HG02610 (cell line): ENCODE results near the gene FGR.

Experiments used
- ATAC-seq: cut with Tn5 transposase; IDR thresholded peaks from one replicate; pipeline ENCODE4 v1.9.1; 2021; ENCODE audit warnings: mild to moderate bottlenecking, moderate library complexity; ENCODE audit not compliant: unreplicated experiment

FGR gene

DNA sequence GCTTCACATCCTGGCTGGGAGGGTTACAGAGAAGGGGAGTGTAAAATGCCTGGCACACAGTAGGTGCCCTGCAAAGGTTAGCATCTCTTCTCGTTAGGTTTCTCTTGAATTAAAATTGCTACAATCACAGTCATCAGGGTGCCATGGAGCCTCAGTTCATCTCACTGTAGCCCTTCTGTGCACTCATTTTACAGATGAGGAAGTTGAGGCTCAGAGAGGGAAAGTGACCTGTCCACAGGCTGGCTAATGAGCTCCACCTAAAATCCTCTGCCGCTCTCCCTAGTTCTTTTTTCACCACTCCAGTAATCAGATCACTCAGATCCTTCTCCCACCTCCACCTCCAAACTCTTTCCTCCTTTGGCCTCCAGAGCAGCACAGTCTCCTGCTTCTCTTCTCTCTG, 17.6 kb downstream of the FGR start:
- no peak for ATAC-seq

DNA sequence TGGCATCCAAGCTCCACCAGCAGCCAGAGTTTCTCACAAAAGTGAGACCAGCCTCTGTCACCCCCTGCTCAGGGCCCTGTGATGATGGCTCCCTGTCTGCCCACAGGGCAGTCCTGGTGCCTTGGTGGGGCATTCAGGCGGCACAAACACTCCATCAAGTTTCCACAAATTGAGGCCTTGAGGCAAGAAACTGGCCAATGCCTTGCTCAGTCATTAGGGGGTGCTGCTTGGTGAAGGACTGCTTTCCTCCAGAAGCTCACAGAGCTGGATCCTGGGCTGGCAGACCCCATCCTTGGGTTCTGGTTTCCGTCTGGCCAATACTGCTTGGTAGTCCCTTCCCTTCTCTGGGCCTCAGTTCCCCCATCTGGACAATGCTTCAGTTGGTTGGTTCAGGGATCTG, 18.5 kb downstream of the FGR start:
- ATAC-seq: no peak

DNA sequence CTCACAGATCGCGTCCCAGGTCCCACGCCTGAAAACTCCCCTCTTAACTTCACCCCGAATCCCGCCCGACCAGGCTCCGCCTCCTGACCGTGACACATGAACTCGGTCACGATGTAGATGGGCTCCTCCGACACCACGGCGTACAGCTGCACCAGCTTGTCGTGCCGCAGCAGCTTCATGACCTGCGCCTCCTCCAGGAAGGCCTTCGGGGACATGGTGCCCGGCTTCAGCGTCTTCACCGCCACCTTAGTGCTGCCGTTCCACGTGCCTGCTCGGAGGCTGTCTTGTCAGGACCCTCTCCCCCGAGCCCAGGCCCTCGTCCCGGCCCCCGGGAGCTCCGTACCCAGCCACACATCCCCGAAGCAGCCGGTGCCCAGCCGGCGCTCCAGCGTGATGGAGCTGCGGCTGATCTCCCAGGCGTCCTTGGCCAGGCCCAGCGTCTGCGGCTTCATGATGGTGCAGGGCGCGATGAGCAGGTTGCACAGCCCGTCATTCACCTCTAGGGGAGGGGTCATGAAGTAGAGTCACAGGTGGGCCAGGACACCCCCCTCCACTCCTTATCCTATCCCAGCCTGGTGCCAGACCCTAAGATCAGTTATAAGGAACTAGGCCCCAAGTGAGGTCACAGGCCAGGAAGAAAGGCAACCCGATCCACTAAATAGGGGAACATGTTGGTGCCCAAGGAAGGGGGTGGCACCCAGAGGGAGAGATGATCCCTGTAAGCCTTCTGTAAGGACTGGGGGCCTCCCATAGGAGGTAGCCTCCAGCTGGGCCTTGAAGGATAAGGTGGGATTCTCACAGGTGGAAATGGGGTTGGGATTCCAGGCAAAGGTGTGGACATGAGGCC, 19.4 kb downstream of the FGR start:
- ATAC-seq: no peak

DNA sequence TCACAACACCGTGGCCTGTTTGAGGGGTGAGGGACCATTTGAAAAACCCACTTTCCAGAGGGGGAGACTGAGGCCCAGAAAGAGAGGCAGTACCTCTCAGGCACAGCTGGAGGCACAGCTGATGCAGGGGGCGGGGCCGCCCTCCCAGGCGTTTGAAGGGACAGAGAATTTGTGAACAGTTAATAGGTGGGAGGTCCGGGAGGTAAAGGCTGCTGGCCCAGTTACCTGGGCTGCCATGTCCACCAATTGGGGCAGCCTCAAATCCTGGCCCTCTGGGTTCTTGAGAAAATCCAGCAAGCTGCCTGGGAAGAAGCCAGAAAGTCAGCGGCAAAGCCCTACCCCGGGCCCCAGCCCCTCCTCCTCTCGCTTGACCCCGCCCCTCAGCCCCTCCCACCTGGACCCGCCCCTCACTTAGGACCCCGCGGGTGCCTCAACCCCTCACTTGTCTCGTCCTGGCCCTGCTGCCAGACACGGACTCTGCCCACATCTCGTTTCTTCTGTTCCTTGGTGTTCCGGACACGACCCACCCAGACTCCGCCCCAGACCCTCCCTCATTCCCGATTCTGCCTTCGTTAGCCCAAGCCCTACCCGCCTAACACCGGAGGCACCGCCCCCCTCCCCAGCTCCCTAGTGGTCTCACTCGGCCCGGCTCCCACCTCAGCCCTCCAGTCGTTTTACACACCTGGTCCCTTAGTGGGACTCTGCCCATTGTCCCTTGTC, 20.2 kb downstream of the FGR start:
- ATAC-seq: no peak

DNA sequence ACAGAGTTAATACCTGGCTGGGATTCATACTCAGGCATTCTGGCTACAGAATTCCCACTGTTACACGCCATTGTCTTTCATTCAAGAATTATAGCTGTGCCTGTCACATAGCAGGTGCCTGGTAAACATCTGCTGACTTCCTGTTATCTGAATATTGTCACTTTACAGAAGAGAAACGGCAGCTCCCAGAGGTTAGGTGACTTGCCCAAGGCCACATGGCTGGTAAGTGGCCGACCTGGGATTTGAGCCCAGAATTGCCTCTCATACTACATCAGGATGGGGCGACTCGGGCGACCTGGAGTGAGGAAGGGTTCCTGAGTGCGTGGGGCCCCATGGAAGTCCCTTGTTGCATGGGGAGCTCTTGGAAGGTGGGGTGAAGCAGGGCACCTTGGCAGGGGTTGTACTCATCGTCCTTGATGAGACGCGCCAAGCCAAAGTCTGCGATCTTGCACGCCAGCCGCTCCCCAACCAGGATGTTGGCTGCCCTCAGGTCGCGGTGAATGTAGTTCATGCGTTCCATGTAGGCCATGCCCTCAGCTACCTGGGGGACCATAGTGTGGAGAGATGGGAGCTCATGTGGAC, 20.9 kb downstream of the FGR start:
- ATAC-seq: no peak

DNA sequence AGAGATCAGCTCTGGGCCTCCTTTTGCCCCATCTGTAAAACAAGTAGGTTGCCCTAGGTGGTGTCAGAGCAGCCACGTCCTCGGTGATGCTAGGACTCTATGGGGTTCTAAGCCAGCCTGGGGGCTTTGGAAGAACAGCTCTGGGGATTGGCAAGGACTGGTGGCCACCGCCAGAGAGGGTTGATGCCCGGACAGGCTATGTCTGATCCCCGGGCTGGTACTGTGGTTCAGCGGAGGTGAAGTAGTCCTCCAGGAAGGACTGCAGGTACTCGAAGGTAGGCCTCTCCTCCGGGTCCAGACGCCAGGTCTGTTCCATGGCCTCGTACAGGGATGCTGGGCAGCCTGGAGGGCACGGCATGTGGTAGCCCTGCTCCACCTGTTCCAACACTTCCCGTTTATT, 22.3 kb downstream of the FGR start:
- no peak for ATAC-seq

DNA sequence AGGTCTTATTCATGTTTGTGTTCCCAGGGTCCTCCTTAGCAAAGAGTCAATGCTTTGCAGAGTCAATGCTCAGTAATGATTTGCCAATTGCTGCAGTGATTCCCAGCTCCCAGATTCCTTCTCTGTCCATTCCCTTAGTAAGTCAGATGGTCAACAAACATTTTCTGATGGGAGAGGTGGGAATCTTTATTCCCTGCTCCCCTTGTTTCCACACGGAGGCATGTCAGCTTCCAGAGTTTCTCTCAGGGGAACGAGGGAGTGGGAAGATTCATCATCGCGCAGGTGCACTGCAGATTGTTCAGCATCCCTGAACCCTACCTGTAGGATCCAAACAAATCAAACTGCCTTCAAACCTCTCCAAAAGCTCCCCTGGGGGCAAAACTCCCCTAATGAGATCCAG, 23.5 kb downstream of the FGR start:
- no peak for ATAC-seq

DNA sequence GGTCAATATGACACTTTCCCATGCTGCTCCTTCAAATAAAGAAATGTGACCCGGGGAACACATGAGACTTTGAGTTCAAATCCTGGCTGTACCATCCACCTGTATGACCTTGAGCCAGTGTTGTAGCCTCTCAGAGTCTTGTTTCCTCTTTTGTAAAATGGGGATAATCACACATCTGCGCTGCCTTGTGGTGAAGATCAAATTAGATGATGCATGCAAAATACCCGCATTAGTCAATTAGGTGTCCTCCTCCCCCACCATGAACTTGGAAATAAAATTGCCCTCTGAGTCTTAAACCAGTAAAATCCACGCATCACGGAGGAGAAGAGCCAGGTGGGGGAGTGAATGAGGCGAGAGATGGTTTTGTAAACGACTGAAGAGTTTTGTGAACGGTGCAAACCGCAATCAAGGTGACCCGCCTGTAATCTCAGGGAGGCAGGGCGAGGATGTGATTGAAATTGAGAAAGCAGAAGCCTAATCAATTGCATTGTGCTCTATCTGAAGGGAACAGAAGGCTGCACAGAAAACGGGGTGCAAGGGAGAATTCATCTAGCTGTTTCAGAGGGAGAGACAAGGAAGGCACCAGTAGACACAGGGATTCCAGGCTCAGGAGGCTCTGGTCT, 25.3 kb downstream of the FGR start:
- no peak for ATAC-seq

DNA sequence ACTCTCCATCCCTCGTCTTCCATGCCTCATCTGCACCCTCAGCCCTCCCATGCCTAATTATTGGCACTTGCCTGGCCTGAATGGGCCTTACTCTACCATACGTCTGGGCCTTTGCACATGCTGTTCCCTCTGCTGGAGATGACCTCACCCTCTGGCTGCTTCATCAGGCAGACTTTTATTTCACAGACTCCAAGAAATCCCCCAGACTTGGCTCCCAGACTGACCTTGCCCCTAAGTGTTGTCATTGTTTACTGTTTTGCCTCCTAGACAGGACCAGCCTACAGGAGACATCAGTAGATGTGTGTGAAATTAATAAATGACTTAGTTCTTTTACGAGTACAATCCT, 25.8 kb downstream of the FGR start:
- no peak for ATAC-seq

DNA sequence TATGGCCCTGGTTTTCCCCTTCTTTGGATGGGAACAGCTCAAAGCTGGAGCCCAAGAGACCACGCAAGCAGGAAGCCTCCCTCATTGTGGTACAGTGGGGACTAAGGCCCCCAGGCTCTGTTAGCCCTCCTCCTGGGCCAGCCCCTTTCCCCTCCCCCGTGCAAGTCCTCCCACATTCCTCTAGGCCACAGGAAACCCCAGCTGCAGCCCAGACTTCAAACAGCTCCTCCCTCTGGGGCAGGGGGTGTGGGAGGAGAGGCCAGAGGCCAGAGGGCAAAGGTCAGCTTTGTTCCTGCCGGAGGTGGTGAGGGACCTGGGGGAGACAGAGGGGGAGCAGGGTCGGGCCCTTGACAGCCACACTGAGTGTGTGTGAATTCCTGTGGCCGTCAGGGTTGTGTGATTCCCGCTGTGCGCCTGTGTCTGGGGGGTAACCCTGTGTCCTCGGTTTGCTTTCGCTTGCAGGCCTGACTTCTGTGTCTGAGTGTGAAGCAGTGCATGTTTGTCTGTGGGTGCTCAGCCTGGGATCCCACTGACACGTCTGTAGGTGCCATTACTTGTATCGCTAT, 27.7 kb downstream of the FGR start:
- no peak for ATAC-seq

DNA sequence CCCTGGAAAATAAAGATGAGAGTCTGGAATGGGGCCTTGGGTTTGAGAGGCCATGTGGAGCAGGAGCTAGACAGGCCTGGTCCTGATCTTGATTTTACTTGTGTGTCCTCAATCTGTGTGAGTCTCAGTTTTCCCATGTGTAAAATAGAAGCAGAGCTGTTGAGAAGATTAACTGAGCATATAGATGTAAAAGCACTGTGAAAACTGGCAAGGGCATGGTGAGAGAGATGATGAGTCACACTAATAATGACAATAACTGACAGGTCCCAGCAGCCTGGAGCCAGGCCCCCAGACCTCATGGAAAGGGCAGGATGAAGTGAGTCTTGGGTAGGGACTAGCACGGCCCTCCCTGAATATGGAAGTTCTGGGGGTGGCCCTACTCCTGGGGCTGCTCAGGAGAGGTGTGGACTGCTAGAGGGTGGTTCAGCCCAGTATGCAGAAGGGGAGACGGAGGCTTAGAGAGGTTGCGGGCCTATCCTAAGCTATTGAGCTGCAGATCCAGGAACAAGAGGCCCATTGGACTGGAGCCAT, 28.2 kb downstream of the FGR start:
- no peak for ATAC-seq

DNA sequence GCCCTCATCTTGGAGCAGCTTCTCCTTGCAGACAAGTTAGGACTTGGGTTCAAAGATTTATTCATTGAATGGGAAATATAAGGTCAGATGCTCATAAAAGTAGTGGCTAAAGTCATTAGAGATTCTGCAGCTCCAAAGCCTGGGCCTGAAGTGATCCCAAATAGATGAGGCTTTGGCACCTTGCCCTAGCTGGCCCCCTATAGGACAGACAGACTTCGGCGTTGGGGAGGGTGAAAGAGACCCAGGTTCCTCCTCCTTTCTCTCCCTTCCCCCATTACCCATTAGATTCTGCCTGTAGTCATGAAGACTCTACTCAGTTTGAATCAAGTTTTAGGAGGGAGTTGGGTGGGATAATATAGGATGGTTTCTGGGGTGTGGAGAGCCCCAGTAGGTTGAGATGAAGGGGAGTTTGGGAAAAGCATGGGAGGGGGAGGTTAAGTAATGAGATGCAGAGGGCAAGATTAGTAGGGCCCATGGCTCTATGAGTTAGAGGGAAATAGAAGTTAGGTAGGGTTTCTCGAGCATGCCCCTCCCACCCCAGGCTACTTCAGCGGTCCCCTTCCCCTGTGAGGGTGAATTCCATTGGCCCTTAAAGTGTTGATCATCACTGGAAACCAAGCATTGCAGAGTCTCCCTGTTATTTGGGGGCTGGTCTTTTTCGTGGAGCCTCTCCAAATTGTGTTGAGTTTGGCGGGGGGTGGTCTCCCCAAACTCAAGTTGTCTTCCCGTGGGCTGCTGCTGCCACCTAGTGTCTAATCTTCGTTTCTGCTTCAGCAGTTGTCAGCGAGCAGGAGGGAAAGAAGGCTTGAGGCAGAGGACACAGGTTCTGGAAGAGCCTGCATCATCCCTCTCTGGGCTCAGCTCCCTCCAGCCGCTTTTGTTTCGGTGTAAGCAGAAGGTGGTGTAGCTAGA, 28.9 kb downstream of the FGR start:
- ATAC-seq: no peak

DNA sequence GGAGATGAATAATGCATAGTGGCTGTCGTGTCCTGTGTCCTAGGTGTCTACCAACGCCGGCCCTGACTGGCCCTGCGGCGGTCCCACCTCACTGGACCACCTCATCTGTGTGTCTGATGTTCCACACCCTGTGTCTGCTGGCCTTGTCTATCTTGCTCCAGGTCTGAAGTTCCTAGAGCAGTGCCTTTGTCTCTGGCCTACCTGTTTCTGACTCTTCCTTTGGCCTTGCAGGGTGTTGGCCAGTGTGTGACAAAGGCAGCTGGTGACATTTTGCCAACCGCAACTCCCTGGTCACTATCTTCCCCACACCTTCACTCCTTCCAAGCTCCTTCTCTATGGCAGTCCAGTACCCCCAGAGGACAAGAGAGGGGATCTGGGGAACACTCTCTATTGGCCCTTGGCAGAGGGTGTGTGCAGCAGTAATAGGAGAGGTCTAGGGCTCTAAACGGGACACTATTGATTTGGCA, 29.7 kb downstream of the FGR start:
- no peak for ATAC-seq

DNA sequence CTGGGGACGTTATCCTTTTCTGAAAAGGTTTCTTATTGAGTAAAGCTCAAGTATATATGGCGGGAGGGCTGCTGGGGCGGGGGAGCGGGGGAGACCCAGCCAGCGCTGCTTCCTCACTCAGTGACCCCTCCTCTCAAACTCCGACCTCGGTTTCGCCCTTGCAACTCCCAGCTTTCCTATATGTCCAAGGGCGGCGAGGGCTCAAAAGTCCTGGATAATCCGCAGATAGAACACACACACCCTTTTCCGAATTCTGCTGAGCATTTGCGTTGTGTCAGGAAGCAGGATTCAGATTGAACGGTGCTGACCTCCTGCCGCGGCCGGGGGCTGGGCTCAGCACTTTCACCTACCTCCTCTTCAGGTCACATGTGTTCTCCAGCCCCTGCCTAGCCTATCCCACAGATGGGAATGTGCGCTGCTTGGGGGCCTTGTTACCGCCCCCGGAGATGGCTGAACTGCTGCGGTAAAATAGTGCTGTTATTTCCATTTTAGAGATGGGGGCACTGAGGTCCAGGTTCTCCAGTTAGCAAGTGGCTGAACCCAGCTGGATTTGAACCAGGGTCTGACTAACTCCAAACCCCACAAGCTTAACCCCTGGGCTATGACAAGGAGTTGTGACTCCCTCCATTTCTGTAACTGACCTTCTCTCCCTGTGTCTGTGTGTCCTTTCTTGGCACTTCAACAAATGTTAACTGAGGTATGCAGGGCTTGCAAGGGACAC, 30.2 kb downstream of the FGR start:
- no peak for ATAC-seq

DNA sequence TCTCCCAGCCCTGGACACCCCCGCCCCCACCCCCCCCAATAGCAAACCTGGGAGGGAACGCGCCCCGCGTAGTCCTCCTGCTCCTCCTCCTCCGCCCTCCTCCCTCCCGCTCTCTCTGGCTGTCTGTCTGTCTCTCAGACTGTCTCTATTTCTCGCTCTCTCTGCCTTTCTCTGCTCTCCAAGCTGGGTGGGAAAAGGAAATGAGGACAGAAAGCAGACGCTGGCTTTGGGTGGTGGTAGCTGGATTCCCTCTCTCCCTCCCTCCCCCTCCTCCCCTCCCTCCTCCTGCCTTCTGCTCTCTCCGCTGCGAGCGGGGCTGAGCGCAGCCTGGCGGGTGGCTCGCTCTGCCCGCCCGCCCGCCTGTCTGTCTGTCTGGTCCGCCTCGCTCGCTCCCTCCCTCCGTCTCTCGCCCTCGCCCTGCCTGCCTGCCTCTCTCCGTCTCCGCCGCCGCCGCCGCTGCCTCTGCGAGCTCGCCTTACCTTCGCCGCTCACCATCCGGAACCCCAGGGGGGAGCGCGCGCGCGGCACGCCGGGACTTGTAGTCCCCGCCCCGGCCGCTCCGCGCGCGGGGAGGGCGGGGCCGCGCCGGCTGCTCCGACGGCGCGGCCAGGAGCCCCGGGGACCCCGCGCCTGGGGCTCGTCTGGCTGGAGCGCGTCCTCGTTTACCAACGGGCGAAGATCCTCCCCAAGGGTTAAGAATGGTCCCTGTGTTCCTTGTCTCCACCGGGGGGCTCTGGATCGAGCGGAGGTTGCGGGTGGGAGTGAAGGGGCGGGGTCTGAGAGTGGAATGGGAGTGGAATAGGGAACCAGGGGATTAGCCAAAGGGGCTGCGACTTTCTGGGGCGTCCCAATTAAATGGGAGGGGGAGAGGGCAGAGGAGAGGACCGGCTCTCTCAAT, 31.1 kb downstream of the FGR start, which contains the start of gene AHDC1:
AHDC1 (minus strand) TSS at position 464 of the 898 bp plus-strand sequence. CDS start 52,029 bp downstream, outside the sequence.
- ATAC-seq: peak; percentile 40

DNA sequence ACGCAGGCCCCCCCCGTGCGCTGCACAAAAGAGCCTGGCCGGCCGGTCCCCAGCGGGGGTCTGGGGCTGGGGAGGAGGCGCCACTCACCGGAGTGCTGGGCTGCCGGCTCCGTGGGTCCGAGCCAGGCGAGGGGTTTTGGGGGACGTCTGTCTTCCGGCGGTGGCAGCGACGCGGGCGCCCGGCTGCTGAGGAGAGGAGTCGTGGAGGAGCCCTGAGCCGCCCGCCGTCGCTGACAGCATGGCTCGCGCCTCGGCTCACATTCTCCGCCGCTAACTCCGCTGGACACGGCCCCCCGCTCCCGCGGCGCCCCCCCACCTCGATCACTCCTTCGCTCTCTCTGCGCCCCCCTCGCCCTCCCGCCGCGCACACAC, 31.7 kb downstream of the FGR start:
- no peak for ATAC-seq

DNA sequence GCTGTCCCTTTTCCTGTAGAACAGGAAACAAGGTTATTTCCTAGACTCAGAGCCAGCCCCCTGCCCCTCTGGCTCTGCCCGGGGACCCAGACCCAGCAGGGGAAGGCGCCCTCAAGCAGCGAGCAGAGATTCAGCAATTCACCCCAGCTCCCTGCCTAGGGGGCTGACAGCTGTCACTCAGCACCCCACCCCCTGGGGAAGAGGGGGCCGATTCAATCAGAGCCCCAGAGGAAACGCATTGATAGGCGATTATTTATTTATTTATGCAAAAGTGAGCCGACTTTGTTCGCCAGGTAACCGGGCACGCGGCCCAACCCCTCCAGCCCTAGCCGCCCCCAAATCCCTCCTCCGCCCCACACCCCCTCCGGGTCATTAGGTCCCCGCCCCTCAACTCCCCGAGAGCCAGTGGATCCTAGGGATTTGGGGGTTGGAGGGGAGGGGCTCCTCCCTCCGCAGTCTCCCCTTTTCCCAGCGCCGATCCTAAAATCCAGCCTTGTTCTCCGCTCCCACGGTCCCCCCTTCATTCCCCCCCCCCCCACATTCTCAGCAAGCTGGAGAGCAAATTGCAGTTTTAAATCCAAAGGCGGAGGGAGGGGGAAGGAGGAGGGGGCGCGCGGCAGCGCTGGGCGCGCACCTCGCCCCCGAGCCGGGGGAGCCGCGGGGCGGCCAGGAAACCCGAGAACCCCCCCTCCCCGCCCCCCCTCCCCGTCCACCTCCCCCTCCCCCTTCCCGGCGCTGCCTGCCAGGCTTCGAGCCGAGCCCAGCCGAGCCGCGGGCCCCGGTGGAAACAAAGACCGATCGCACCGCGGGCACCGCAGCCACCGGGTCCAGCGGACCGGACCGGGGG, 32.3 kb downstream of the FGR start:
- ATAC-seq: no peak
